Stimulated activated CD4-positive, alpha-beta T cell treated with anti-CD3 and anti-CD28 coated beads, Interleukin-2, amount 100 ng/mL, for 24 hours (primary cell): Measurements from ENCODE around the gene XRCC4.
"Not testable (repeated sequence)": the region's sequence is repeated elsewhere in the genome, so short reads cannot be mapped to it uniquely, and the experiment has no call there.

Experiments used
- DNase-seq, 2 donors: peaks; one replicate each; pipeline ENCODE4 v3.0.0-alpha.2; 2020

XRCC4 gene

DNA sequence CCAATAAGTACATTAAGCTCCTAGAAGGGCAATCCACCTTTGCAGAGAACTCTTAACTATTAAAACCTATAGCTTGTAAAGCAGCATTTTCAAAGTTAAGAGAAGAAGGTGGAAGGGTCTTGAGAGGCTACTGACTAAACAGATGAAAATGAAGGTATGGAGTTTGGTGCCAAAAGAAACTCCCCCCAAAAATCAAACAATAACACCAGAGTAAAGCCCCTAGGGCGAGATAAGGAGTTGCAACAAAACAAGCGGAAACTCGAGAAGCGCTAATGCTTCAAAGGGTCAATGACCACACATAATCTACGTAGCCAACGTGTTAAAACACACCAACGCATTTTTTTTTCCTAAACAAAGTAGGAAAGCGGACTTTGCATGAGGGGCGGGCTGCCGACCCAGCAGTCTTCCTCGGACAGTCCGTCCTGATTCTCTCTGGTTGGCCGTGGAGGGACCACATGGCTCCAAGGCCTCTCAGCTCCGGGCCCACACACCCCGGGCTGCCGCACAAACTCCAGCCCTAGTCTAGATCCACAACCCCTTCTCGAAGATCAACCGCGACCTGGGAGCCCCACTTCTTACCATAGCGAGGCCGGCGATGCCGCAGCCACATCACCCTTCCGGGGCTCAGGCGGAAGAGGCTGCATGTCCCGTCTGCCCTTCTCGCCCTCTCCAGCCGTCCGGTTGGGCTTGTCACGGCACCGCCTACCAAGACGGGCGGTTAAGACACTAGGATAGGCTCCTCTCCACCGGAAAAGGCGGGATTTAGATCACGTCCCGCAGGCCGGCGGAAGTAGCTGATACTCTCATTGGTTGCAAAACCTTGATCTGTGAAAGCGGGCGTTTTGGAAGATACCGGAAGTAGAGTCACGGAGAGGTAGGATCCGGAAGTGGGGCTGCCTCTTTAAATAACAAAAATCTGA is at the start of gene XRCC4, which contains the start of gene TMEM167A:
Gene XRCC4 (plus strand): TSS at position 806 of the 920 bp plus-strand sequence. CDS start 27,373 bp downstream, outside the sequence.
Gene TMEM167A (minus strand): TSS at position 653 of the 920 bp plus-strand sequence. CDS start 71 bp downstream, at position 582.
- DNase-seq = peak; percentile 88 to 94

DNA sequence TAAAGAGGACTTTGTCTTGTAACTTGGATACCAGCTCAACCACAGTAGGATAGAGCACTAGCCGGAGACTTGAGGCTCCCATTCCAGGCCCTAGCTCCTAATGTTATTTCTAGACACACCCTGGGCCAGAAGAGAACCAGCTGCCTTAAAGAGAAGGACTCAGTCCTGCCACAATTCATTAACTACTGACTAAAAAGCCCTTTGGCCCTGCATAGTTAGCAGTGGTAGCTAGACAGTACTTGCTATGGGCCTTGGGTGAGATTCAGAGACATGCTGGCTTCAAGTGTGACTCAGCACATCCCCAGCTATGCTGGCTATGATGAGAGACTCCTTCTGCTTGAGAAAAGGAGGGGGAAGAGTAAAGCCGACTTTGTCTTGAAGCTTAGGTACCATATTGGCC is 47.4 kb upstream of the XRCC4 start:
- DNase-seq = no peak

DNA sequence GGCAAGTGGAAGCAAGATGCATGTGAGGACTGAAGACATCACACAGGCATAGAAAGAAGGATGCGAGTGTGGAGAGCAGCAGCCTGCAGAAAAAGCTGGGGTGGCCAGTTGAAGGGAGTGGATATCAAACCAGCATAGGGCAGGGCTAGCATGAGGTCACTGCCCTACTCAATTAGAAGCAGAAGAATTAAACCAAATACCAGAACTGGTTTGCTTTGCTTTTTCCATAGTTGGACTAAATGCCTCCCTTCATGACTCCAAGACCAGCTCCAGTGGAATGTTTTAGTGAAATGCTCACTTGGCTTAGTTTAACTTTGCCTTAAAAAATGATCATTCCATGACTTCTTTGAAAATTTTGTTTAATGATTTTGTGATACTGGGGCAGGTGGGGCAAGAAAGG is 46.0 kb upstream of the XRCC4 start:
- no peak for DNase-seq

DNA sequence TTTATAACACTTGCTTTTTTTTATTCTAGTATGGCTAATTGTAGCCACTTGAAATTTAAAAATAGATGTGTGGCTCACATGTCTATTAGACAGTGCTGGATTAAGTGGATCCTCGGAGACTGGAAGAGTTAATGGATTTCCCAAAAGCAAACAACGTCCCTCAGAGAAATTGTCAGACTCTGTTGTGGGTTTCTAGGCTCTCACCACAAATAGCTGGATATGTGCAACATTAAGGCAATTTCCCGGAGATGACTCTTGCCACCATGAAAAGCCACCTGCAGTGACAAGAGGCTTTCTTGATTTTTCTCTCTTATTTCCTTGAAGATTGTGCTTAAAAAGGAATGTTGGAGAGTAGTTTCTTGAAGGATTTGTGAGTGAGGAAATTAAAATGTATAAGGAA is 43.3 kb upstream of the XRCC4 start:
- no peak for DNase-seq

DNA sequence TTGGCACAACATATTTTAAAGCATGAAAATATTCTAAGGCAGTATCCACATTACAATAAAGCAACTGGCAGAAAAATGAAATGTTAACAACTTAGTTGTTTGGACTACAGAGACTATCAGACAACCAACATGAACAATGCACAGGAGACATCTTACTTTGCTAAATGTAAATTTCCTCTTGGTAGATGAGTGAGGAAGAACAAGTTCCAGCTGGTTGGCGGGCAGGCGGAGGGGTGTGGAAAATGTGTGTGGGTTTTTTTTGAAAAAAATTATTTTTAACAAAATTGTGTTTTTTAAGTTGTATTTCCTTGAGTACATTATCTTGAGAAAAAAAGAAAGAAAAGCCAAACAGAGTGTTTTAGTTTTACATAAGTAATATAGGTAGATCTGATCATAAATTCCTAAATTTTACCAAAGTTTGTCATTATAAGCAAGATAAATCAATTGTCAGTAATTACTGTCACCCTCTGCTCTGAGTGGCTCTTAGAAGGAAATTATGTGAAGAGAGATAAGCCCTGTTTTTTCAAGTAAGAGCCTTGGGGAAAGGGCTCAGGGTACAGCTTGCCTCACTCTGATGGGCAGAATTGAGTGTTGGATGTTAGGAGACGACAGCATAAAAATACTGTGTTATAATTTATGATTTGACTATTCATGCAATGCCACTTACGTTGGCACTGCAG is 42.7 kb upstream of the XRCC4 start:
- DNase-seq = no peak

DNA sequence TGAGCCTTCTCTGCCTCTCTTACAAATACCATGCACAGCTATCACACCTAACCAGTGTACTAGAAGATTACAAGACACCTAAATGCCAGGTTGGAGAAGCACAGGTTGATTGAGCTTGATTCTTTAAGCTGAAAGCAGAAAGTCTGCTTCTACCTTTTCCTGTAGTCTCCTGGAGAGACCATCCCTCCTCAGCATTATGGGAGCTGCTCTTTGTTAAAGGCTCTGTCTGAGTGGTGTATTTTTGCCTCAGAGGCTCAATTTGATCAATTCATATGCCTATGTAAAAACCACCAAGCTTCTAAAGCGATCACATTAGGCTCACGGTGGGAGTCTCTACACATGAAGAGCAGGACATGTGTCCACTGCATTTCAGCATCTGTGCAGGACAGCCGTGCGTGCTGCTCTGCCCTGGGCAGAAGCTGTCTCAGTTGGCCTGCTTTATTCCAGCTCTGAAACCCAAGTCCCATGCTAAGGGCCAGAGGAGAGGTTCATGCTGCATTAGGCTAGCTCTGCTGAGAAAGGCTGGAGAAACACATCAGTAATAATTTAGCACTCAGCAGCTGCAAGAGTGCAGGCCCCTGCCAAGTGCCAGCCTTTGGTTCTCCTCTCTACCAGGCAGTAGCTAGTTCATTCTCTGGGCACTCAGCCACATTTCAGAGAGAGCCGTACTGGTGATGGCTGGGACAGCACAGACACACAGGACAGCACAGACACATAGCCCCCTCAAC is 41.8 kb upstream of the XRCC4 start:
- DNase-seq = no peak

DNA sequence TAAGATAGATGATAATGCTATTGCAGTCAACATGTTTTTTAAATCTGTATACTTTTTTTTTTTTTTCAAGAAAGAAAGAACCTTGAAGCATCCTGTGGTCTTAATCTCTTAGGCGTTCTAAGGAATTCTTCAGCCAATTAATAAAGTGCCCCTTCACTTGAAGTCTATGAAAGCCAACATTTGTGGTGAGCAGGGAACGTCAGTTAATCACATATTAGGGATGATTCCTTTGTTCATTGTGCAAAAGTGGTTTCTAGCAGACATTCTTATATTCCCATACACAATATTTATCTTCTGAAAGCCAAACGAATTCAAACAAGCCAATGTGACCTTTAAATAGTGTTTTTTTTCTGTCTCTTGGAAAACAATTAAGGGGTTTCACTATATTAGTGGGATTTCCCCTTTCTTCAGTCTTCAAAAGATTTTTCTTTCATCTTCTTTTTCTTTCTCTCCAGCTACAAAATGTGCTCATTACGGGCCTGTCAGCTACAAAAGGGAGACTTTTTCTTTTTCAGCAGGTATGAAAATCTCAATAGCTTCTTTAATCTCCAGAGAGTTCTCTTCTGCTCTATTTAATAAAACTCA is 40.3 kb upstream of the XRCC4 start:
- no peak for DNase-seq

DNA sequence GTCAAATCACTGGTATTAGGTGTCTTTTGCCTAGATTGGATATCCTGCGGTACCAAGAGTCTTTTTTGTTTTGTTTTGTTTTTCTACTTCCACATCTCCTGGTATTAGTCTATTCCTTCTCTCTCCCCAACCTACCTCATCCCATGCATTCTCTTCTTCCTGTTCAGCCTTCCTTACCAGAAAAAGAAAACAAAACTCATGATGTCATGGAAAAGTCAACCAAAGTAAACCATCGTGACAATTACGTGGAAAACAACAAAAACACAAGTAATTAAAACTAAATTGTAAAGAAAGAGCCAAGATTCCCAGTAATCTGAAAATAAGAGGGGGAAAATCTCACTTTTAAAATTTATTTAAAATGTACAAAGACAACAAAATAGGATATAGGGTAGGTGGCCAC is 38.4 kb upstream of the XRCC4 start:
- DNase-seq = no peak

DNA sequence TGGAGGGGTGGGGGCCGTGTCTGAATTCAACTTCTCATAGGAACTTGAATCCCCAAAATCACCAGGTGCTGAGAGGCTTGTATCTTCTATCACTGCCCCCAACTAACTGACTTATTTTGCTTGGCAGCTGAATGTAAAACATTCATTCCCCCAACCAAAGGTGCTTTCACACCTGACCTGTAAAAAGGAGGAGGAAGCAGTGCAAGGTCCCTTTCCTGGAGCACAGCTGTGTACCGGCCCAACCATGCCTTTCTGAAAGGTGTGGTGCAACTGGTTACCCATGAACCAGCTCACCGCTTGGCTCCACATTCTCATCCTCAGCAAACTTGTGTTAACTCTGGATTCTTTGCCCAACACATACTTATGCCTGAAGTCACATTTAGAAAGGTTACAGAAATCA is 34.8 kb upstream of the XRCC4 start:
- DNase-seq = no peak

DNA sequence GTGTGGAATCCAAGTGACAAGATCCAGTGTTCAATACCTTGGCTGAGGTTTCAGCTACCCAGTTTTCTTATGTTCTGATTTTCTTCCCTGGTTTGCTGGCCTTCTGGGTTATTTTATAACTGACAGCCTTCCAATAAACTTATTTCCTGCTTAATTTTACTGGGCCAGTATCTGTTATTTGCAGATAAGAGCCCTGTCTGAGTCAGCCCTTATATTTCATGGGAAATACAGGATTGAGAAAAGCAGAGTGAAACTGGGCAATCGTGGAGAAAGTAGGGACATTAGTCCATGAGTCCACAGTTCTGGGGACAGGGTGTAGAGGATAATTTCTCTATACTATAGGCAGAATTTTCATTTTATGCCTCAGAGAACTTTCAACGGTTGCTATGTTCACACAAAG is 32.4 kb upstream of the XRCC4 start:
- no peak for DNase-seq

DNA sequence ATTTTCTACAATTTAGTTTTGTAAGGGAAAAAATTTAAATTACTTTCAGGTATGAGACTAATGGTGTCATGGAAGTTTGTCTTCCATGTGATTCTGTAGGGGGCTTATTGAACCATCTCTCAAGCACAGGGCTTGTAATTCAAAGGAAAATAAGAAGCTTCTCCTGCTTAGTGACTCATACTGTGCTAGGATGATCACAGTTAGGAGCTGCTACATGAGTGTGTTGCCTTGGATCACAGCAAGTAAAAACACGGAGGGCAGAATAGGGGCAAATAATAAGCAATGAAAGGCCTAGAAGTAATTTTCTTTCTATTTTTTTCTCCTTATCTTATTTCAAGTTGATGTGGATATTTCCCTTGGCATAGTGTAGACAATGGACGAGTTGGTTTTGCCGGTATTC is 29.1 kb upstream of the XRCC4 start:
- DNase-seq = no peak

DNA sequence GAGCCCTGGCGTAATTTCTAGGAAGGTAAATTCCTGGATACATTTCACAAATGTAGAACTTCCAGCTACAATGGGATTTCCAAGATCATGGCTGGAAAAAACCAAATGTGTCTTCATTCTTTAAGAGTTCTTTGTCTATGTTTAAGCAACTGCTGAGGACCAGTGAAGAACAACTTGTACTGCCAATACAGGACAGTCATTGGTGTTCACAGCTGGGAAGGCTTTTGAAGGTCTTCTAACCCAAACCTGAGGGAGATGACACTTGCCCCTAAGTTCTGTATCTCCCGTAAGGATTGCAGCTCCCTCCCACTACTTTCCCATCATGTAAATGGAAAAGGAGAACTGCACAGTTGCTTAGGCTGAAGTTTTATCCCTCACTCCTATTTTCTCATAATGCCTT is 28.5 kb upstream of the XRCC4 start:
- no peak for DNase-seq

DNA sequence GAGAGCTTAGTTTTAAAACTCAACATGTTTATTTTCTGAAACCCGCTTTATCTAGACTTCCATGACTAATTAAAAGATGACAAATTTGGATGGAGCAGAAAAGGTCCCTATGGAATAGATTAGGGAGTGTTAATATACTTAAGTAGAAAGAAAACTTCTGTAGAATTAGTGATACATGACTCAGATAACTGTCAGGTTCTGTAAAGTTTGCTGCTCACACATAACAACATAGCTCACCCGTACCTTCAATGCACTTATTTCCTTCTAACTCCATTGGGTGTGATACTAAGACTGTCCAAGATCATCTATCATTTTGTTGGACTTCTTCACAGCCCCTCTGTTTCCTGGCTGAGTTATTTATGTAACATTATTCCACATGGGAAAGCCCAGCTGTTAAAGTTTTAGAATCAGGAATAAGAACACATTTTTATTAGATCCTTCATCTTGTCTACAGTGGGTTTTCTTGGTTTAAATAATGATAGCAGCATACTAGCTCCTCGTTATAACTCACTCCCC is 27.9 kb upstream of the XRCC4 start:
- DNase-seq = no peak

DNA sequence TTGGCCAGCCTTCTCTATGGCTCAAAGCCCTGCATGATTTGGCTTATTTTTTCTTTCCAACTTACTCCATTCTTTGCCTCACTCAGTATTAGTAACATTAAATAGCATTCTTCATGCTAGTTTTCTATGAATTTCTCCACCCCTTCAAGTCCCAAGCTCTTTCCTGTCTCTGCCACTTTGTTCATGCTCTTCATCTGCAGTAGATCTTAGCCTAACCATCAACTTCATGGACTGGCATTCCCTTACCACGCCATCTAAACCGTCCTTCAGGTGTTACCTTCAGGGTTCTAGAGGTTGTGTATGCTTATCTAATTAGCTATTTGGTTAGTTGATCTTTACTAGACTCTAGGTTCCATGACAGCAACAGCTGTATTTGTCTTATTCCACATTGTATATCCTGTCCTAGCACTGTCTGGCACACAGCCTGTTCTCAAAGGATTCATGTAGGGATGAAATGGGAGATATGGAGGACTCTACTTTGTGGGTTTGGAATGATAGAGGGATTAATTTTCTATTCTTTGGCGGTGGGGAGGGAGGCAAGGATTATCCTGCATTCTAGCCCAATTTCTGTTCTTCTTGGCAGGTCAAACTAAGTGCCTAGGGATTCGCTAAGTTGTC is 26.5 kb upstream of the XRCC4 start:
- no peak for DNase-seq

DNA sequence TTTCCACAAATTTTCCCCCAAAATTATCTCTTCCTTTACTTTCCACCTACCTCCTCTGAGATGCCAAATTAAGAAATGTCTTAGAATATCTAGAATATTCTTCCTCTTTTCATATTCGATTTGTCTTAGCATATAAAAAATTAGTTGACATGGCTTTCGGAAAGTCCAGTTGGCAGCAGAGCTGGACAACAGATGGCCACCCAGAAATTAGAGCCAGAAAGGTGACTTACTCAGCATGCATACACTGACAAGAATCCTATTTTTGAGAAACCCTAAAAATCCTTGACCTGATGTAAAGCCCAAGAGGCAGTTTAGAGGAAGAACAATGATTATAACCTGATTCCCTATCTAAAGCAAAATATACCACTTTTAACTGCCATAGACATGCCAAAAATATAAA is 22.2 kb upstream of the XRCC4 start:
- no peak for DNase-seq

DNA sequence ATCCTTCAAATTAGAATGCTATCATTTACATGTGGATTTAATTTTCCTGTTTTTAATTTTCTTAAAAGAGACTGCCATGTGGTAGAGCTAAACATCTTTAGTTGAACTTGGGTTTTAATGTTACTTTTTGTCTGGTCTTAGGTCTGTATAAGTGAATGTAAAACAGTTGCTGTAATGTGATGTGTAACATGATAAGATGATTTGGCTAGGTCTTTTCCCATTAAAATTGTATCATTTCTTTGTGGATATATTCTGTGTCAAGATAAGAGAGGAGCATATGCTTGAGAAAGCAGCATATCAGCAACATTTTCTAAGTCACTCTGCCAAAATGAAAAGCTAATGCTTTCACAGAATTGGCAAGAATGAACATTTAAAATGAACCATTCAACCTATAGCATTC is 18.6 kb upstream of the XRCC4 start:
- DNase-seq = no peak

DNA sequence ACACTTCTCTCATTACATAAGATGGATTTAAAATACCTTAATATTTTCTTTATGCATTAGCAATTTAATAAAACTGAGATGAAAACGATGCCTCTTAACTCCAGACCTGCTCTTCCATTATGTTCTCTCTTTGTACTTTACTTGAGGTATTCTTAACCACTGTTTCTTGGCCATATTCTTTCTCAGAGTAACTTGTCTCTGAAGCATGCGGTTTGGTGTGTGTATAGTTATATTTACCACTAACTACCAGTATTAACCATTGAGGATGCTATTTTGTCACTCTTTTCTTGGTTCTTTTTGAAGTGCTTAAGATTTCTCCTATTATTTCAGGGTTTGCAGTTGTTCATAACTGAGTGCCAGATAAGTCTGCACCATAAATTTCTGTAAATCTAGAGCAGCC is 18.0 kb upstream of the XRCC4 start:
- no peak for DNase-seq

DNA sequence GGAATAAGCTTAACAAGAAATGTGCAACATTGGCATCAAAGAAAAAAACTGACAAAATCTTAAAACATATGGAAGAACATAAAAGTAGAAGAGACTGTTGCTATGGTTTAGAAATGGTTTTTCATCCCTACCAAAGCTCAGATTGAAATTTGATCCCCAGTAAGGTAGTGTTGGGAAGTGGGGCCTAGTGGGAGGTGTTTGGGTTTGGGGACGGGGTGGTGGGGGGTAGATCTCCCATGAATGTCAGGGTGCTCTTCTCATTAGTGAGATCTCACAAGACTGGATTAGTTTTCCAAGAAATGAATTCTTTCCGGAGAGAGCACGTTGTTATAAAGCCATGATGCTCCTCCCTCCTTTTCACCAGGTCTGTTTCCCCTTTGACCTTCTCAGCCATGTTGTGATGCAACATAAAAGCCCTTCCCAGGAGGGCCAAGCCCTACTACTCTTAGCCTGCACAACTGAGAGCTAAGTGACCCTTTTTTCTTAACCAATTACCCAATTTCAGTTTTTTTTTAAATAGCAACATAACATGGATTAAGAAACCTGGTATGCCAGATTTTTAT is 10.7 kb upstream of the XRCC4 start:
- no peak for DNase-seq

DNA sequence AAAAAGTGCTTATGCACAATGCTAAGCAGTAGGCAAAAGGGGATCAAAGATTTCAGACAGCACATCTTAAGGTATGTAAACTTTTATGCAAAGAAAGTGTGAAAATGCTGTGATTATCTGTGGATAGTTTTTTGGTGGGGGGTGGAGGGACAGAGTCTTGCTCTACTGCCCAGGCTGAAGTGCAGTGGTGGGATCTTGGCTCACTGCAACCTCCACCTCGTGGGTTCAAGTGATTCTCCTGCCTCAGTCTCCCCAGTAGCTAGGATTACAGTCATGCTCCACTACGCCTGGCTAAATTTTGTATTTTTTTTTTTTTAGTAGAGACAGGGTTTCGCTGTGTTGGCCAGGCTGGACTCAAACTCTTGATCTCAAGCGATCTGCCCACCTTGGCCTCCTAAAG is 10.0 kb upstream of the XRCC4 start:
- DNase-seq = not testable (repeated sequence)

DNA sequence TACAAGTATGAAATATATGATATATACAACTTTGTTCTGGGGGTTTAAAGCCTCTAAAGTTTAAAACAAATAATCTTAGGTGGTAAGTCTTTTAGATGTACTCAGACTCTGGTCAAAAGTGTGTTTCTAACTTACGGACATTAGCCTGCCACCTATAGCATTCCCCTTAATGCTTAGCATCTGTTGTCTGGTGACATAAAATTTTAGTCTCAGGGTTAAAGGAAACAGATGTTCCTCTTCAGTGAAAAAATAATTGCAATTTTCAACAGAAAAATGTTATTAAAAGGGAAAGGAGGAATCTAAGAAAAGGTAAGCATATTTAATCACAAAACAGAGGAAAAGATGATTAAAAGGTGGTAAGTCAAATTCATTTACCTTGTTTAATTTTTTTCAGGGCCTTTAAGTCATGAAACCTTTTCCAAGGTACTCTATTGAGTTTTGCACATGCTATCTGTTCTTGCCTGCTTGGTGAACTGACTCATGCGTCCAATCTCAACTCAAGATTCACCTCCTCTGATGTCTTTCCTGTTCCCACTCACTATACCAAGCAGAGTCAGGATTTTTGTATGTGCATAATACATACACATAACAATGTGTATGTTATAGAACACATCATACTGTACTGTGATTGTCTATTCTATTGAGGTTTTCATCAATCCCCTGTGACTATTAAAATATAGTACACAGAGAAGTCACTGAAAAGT is 8.1 kb upstream of the XRCC4 start:
- DNase-seq = no peak

DNA sequence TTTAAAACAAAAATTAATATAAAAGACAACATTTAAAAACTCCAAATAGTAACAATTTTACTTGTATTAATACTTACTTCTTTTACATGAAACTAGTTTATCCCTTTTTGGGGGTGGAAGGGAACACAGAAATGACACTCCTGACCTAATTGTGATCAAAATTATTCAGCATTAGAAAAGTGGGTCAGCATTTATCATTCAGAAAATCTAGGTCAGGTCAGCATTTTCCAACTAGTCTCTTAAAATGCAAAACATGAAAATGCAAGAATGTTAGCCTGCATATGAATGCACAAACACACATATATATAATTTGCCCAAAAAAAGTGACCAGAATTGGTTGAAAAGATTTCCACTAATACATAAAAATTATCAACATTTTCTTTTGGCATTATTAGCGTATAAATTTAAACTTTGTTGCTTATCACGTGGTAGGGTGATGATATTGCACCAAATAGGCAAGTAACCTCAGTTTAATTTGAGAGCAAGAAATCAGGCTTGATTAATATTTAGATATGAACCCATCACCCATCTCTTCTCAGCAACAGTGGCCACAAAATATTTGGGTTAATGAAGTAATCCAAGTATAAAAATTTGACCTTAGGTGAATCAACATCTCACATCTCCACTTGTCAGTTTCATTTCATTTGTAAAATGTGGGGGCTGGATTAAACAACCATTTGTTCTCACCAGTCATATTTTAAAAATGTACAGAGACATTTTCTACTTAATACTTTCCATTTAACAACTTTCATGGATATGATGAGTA is 5.9 kb upstream of the XRCC4 start:
- no peak for DNase-seq
